HG03280 (cell line): ENCODE data around the gene CCDC89.
"Not testable (repeated sequence)": the region's sequence is repeated elsewhere in the genome, so short reads cannot be mapped to it uniquely, and the experiment has no call there.

Source experiments
- ATAC-seq: cut with Tn5 transposase; IDR thresholded peaks from one replicate; pipeline ENCODE4 v1.9.1; 2021; ENCODE audit warnings: mild to moderate bottlenecking, moderate library complexity; ENCODE audit not compliant: unreplicated experiment

CCDC89 gene

DNA sequence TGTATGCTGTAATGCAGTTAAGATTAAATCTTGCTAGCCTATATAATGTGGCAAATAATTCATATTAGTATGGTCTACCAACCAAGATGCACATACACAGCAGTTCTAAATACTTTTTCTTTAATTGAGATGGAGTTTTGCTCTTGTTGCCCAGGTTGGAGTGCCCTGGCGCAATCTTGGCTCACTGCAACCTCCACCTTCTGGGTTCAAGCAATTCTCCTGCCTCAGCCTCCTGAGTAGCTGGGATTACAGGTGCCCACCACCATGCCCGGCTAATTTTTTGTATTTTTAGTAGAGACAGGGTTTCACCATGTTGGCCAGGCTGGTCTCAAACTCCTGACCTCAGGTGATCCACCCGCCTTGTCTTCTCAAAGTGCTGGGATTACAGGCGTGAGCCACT lies 31.7 kb downstream of the CCDC89 start:
- ATAC-seq: not testable (repeated sequence)

DNA sequence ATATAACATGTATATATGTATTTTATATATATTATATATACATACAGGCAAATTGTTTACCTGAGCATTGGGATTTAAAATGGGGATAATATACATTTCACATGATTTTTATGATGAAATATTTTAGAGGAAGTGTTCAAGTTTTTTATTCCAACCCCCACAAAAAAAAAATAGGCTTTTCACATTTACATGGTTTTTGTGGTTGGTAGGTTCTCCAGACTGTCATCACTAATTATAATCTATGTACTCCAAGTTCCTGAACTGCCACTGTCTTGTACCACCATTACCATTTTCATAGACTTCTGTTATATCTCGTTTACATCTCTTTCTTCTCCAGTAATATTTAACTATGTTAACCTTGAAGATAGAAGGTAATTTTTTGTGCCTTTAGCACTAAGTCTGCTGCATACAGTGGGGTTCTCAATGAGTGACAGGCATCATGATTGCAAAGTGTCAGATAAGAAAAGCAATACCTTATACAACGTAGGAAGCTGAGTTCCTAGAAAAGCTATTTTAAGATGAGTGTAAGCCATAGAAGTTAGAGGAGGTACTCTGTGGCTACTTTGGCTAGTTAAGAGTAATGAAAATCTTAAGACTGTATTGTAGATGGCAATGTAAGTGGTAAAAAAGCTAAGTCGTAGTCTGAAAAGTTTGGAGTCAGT lies 33.1 kb downstream of the CCDC89 start:
- ATAC-seq: no peak

DNA sequence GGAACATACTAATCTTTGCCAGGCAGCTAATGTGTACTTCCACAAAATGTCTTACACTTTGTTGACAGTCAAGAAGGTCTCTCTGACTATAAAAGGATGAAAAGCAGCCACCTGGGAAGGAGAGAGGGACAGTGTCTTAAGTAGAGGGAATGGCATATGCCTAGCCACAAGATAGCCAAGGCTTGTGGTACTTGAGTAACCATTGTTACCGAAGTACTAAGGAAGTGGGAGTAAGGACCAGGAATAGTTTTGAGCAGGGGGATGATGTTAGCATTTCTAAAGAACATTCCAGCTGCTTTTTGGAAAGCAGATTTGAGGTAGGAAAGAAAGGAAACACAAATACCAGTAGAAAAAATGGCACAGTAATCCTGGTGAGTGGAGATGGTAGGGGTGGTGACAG lies 34.9 kb downstream of the CCDC89 start:
- no peak for ATAC-seq

DNA sequence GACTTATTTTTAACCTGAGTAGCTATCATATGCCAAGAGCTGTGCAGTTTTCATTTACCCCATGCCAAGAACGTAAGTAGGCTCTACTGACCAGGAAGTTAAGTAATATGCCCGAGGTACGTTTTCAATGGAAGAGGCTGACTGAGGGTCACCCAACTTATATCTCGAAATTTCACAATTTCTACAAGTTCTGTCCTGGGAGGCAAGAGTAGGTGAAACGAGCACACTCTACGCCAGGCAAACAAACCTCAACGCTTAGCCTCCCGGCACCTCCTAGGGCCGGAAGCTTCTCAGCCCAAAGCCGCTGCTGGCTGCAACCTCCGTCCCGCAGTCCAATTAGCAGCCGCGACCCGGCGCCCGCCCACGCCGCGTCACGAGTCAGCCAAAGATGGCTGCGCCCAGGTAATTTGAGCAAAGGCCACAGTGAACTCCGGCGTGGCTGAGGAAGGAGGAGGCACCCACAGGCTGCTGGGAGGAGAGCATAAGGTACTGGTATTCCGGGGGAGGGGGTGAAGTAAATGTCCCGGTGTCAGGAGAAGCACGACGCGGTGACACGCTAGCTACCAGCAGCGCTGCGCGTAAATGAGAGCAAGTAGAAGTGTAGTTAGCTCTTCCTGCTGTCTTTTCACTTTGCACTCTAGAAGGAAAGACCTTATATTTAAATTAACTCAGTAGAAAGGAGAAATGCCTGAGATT lies 38.2 kb downstream of the CCDC89 start, which contains the start of gene TMEM126A:
TMEM126A (plus strand) TSS at position 364 of the 696 bp plus-strand sequence. CDS start 2,289 bp downstream, outside the sequence.
- ATAC-seq: peak; percentile 100

DNA sequence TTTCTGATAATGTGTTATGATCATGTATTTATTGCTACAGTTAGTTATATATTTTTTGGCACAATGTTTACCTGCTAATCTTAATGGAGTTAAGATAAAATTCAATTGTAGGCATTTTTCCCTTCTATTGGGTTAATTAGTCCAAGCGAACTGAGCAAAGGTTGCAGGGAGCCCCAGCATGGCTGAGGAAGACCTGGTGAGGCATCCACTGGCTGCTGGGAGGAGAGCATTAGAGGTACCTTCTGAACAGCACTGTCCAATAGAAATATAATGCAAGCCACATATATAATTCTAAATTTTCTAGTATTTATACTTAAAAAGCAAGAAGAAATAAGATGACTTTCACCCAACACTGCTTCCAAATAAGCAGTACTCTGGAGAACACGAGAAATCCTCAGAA lies 38.9 kb downstream of the CCDC89 start:
- ATAC-seq: no peak

DNA sequence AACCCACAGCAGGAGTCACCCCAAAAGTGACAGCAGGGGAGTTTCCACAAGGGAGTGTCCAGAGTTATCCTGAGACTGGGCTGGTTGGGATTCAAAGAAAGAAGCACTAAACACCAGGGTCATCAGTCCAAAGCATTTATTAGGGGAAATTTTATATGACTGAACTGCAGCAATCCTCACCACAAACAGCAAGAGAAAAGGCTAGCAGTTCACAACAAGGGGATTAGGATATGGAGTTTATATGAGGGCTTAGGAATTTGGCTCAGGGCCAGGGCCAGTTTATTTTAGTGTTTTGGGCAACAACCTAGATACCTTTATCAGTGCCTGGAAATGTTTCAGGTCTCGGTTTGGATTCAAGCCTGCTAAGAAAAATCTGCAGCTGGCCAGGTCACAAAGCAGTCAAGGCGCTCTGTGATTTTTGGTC lies 42.8 kb downstream of the CCDC89 start:
- ATAC-seq: no peak

DNA sequence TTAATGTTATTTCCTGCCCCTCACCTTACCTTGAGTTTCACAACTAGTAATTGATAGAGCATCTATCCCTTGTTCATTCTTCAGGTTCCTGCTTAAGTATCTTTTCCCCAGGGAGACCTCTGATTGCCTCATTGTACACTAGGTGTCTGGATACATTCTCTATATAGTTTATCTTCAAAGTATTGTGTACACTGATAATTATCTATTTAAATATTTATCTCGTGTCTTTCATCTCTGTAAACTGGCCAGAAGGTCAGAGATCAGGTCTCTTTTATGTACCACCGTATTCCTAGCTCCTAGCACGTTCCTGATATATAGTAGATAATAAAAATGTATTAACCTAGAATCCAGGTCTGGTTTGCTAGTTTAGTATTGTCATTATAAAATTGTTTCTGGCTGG lies 51.2 kb downstream of the CCDC89 start:
- ATAC-seq: no peak
